Large intestine (tissue), 3 donors: ENCODE measurements around the gene SCYL3. TPM values are rescaled to one million over a fixed set of nuclear protein-coding genes. Genes with fewer than 3 reads are reported as not detected.
"Not testable (repeated sequence)": the region's sequence is repeated elsewhere in the genome, so short reads cannot be mapped to it uniquely, and the experiment has no call there.

Experiments used
- DNase-seq, 2 donors: peaks; one replicate each; pipeline versions ENCODE4 v3.0.0 to v3.0.0-alpha.2; 2013
- H3K27ac ChIP-seq: one replicate; pipeline ENCODE4 v1.5.1; 2013; ENCODE audit warnings: low read length
- H3K27me3 ChIP-seq: 2 replicates; pipeline ENCODE4 v1.6.1; 2013; ENCODE audit warnings: low read length; ENCODE audit not compliant: control insufficient read depth, insufficient read depth
- H3K36me3 ChIP-seq: 2 replicates; pipeline ENCODE4 v1.6.1; 2013; ENCODE audit warnings: low read length; ENCODE audit not compliant: control insufficient read depth, insufficient read depth
- H3K4me1 ChIP-seq: one replicate; pipeline ENCODE4 v1.6.1; 2013; ENCODE audit warnings: low read length; ENCODE audit not compliant: control insufficient read depth, insufficient read depth
- H3K4me3 ChIP-seq: one replicate; pipeline ENCODE4 v1.5.1; 2013; ENCODE audit warnings: low read length
- H3K9me3 ChIP-seq: one replicate; pipeline ENCODE4 v1.6.1; 2013; ENCODE audit warnings: mild to moderate bottlenecking, low read depth, low read length, moderate library complexity; ENCODE audit not compliant: control insufficient read depth
- WGBS: methylation state at CpG from one replicate; pipeline ENCODE4 v1.1.5; 2013; ENCODE audit warnings: low lambda C conversion rate; ENCODE audit not compliant: insufficient coverage; 5-methylcytosine and 5-hydroxymethylcytosine counted together
- polyA plus RNA-seq: library from polyadenylated mRNA; unstranded; fragments of 120-200 nt; gene quantifications from one replicate; pipeline ENCODE4 v1.2.1, GENCODE V29; 2013

The SCYL3 gene
- polyA plus RNA-seq, 1 donor = 13.1 TPM

- Histone ChIP-seq H3K27ac (no peak overlapping the region), H3K4me3 (no peak overlapping the region), H3K27me3 (no peaks in the 10 kb centered on the region), H3K9me3 (no peaks in the 10 kb centered on the region), H3K4me1 (no peaks in the 10 kb centered on the region), H3K36me3 (no peaks in the 10 kb centered on the region)
- WGBS = 100% methylated on average over 2 of the region's 2 CpGs
- no peak for DNase-seq
Measured at GRCh38 chr1:169924063-169924462, 30.4 kb upstream of the SCYL3 start.

GRCh38 chr1:169921080-169921479 lies 27.4 kb upstream of the SCYL3 start:
- no peak overlapping the region for H3K4me3 ChIP-seq
- H3K27me3 ChIP-seq = no peaks in the 10 kb centered on the region
- no peak for DNase-seq
- 100% methylated on average over 1 of the region's 4 CpGs for WGBS
- H3K27ac ChIP-seq = no peak overlapping the region
- H3K4me1 ChIP-seq = no peaks in the 10 kb centered on the region
- H3K36me3 ChIP-seq = no peaks in the 10 kb centered on the region
- no peaks in the 10 kb centered on the region for H3K9me3 ChIP-seq

- WGBS = no CpG with 5 or more reads among the region's 1 CpG
- Histone ChIP-seq H3K36me3 (no peaks in the 10 kb centered on the region), H3K9me3 (no peaks in the 10 kb centered on the region), H3K4me3 (no peak overlapping the region), H3K4me1 (no peaks in the 10 kb centered on the region), H3K27me3 (no peaks in the 10 kb centered on the region), H3K27ac (no peak overlapping the region)
- no peak for DNase-seq
Measured at GRCh38 chr1:169918927-169919326, 25.2 kb upstream of the SCYL3 start.

- not testable (repeated sequence) for H3K9me3 ChIP-seq, H3K27ac ChIP-seq
Measured at GRCh38 chr1:169918220-169918619, 24.5 kb upstream of the SCYL3 start.

GRCh38 chr1:169915150-169915549 lies 21.5 kb upstream of the SCYL3 start:
- Histone ChIP-seq H3K36me3 (no peaks in the 10 kb centered on the region), H3K4me3 (no peak overlapping the region), H3K27ac (no peak overlapping the region), H3K4me1 (no peaks in the 10 kb centered on the region), H3K27me3 (no peaks in the 10 kb centered on the region), H3K9me3 (peaks cover 3% of the 10 kb centered on the region)
- DNase-seq = no peak
- 44% methylated on average over 11 of the region's 15 CpGs for WGBS

More at GRCh38 chr1:169918220-169918619, 24.5 kb upstream of the SCYL3 start:
- WGBS = no CpG with 5 or more reads among the region's 9 CpGs
- not testable (repeated sequence) for H3K4me1 ChIP-seq, DNase-seq, H3K4me3 ChIP-seq, H3K36me3 ChIP-seq, H3K27me3 ChIP-seq

GRCh38 chr1:169914531-169914930 lies 20.8 kb upstream of the SCYL3 start:
- WGBS = 81% methylated on average over 3 of the region's 3 CpGs
- no peaks in the 10 kb centered on the region for H3K27me3 ChIP-seq
- H3K36me3 ChIP-seq = no peaks in the 10 kb centered on the region
- DNase-seq = no peak
- H3K9me3 ChIP-seq = peaks cover 3% of the 10 kb centered on the region
- H3K27ac ChIP-seq = no peak overlapping the region
- H3K4me3 ChIP-seq = no peak overlapping the region
- no peaks in the 10 kb centered on the region for H3K4me1 ChIP-seq

GRCh38 chr1:169909499-169909898 lies 15.8 kb upstream of the SCYL3 start:
- H3K4me1 ChIP-seq = no peaks in the 10 kb centered on the region
- DNase-seq = no peak
- H3K36me3 ChIP-seq = no peaks in the 10 kb centered on the region
- peaks cover 3% of the 10 kb centered on the region for H3K9me3 ChIP-seq
- no peaks in the 10 kb centered on the region for H3K27me3 ChIP-seq
- H3K4me3 ChIP-seq = no peak overlapping the region
- no CpG with 5 or more reads among the region's 16 CpGs for WGBS
- no peak overlapping the region for H3K27ac ChIP-seq

- H3K4me3 ChIP-seq = no peak overlapping the region
Measured at GRCh38 chr1:169906938-169907337, 13.2 kb upstream of the SCYL3 start.

GRCh38 chr1:169904834-169905233 lies 11.1 kb upstream of the SCYL3 start:
- WGBS = no CpG with 5 or more reads among the region's 1 CpG
- H3K4me1 ChIP-seq = peaks cover 8% of the 10 kb centered on the region
- no peak overlapping the region for H3K4me3 ChIP-seq
- no peak overlapping the region for H3K27ac ChIP-seq
- H3K9me3 ChIP-seq = no peaks in the 10 kb centered on the region
- no peaks in the 10 kb centered on the region for H3K36me3 ChIP-seq
- no peaks in the 10 kb centered on the region for H3K27me3 ChIP-seq
- no peak for DNase-seq

More at GRCh38 chr1:169906938-169907337, 13.2 kb upstream of the SCYL3 start:
- DNase-seq = no peak
- H3K36me3 ChIP-seq = no peaks in the 10 kb centered on the region
- H3K4me1 ChIP-seq = no peaks in the 10 kb centered on the region
- no peaks in the 10 kb centered on the region for H3K27me3 ChIP-seq
- no peak overlapping the region for H3K27ac ChIP-seq
- H3K9me3 ChIP-seq = no peaks in the 10 kb centered on the region

GRCh38 chr1:169902751-169903150 lies 9.1 kb upstream of the SCYL3 start:
- H3K27ac ChIP-seq = no peak overlapping the region
- no peak overlapping the region for H3K4me3 ChIP-seq
- H3K36me3 ChIP-seq = no peaks in the 10 kb centered on the region
- 48% methylated on average over 2 of the region's 5 CpGs for WGBS
- DNase-seq = no peak
- peaks cover 10% of the 10 kb centered on the region for H3K4me1 ChIP-seq
- no peaks in the 10 kb centered on the region for H3K9me3 ChIP-seq
- no peaks in the 10 kb centered on the region for H3K27me3 ChIP-seq

- Histone ChIP-seq H3K27ac (peak overlapping the region; percentile 45), H3K4me3 (no peak overlapping the region), H3K4me1 (peaks cover 10% of the 10 kb centered on the region), H3K36me3 (no peaks in the 10 kb centered on the region), H3K9me3 (no peaks in the 10 kb centered on the region), H3K27me3 (no peaks in the 10 kb centered on the region)
- peak; percentile 37 to 73 for DNase-seq
Measured at GRCh38 chr1:169901115-169901514, 7.4 kb upstream of the SCYL3 start.
